Panc1 (cell line): ENCODE data around the gene ANKRD30A. TPM values are rescaled to one million over a fixed set of nuclear protein-coding genes. Genes with fewer than 3 reads are reported as not detected.

Experiments used
- ATAC-seq: fragments of 200-7000 bp; cut with Tn5 transposase; 2 replicates; pipeline ENCODE4 v1.9.1; 2020; ENCODE audit warnings: mild to moderate bottlenecking, moderate library complexity
- BruUV-seq: library from RNA; stranded (reverse); fragments of 400-500 nt; replicated peaks from 2 replicates; lab custom pipeline; 2021; lab: Mats Ljungman, UMichigan
- CTCF ChIA-PET: fragments of 300-600 bp; sonication (Branson Sonifier 250); formaldehyde crosslinking; loops from one replicate; lab custom pipeline; 2022; ENCODE audit warnings: antibody characterized with exemption; lab: Charles Lee
- POLR2A ChIA-PET: fragments of 300-600 bp; sonication (Branson Sonifier 250); formaldehyde crosslinking; loops from one replicate; lab custom pipeline; 2022; ENCODE audit warnings: antibody characterized with exemption; lab: Charles Lee
- DNase-seq: peaks from one replicate; pipeline ENCODE4 v3.0.0-alpha.2; 2010; ENCODE audit warnings: low read depth, low spot score
- H3K27ac ChIP-seq: 2 replicates; pipeline ENCODE4 v1.5.1; 2011; ENCODE audit warnings: mild to moderate bottlenecking, low read length, inconsistent platforms
- H3K27me3 ChIP-seq: fragments of 200-500 bp; sonication (Bioruptor generic); 2 replicates; pipeline ENCODE4 v1.6.0; 2014; ENCODE audit warnings: low read length, inconsistent platforms; ENCODE audit not compliant: control insufficient read depth, insufficient read depth
- H3K36me3 ChIP-seq: fragments of 200-500 bp; sonication (Bioruptor generic); 2 replicates; pipeline ENCODE4 v1.5.1; 2014; ENCODE audit warnings: inconsistent platforms, mild to moderate bottlenecking, low read length, moderate library complexity; ENCODE audit not compliant: control insufficient read depth, insufficient read depth
- H3K4me1 ChIP-seq: 2 replicates; pipeline ENCODE4 v1.5.1; 2011; ENCODE audit warnings: inconsistent platforms, mild to moderate bottlenecking, low read length, moderate library complexity; ENCODE audit not compliant: control insufficient read depth, insufficient read depth
- H3K4me3 ChIP-seq, 2 experiments: 2 replicates each; pipeline ENCODE4 v1.5.1; 2011 to 2012; ENCODE audit warnings: low read depth in 2 of 2, low read length in 2 of 2, mild to moderate bottlenecking in 2 of 2, inconsistent platforms in 1 of 2, moderate library complexity in 1 of 2
- H3K9me3 ChIP-seq: fragments of 200-500 bp; sonication (Bioruptor generic); 2 replicates; pipeline ENCODE4 v1.5.1; 2014; ENCODE audit warnings: low read depth, mild to moderate bottlenecking, inconsistent platforms, low read length, moderate library complexity; ENCODE audit not compliant: control insufficient read depth, insufficient read depth
- CTCF ChIP-seq: fragments of 450-650 bp; IDR thresholded peaks from 2 replicates; pipeline ENCODE4 v1.5.1; 2017; ENCODE audit warnings: mild to moderate bottlenecking
- POLR2AphosphoS5 ChIP-seq: IDR thresholded peaks from 2 replicates; pipeline ENCODE4 v1.6.1; 2012; ENCODE audit warnings: mild to moderate bottlenecking, low read depth, low read length, moderate library complexity
- REST ChIP-seq, 2 experiments: IDR thresholded peaks; 2 replicates each; pipeline ENCODE4 v1.6.1; 2011 to 2012; ENCODE audit warnings: low read depth in 2 of 2, control low read depth in 1 of 2, low read length in 1 of 2, mild to moderate bottlenecking in 1 of 2, moderate library complexity in 1 of 2; ENCODE audit not compliant: insufficient read depth in 1 of 2
- SIN3A ChIP-seq: IDR thresholded peaks from 2 replicates; pipeline ENCODE4 v1.6.1; 2012; ENCODE audit warnings: low read depth, mild to moderate bottlenecking, low read length, moderate library complexity, borderline replicate concordance; ENCODE audit not compliant: insufficient read depth
- TCF7L2 ChIP-seq: IDR thresholded peaks from 2 replicates; pipeline ENCODE4 v1.6.1; 2011; ENCODE audit warnings: mild to moderate bottlenecking, low read depth, low read length, inconsistent platforms
- in situ Hi-C: cut with HindIII; loops from 2 replicates; pipeline ENCODE4 v1.10.0; 2016; ENCODE audit warnings: low sequenced_read_pairs, low pct_unique_long_range_greater_than_20kb
- intact Hi-C: fragments of 100-400 bp; cut with micrococcal nuclease; formaldehyde crosslinking; loops from one replicate; pipeline ENCODE4 v1.10.0; 2022; ENCODE audit not compliant: unreplicated experiment
- total RNA-seq: library from RNA; stranded (reverse); gene quantifications from one replicate; pipeline ENCODE4 v1.2.1, GENCODE V29; 2021; ENCODE audit not compliant: unreplicated experiment

Gene ANKRD30A
- total RNA-seq, 1 experiment from 2014 or later: not detected

GRCh38 chr10:37401225-37401624 is 275.8 kb downstream of the ANKRD30A start:
- ChIA-PET CTCF (no interaction called here), POLR2A (no interaction called here)
- no peak for TF ChIP-seq CTCF
- no peak for TF ChIP-seq POLR2AphosphoS5
- no peak for TF ChIP-seq SIN3A
- TF ChIP-seq TCF7L2: no peak
- no peak for TF ChIP-seq REST (IDR thresholded peaks at IDR 0.05; ENCODE audit: insufficient read depth in 1 of 2, low read depth in 2 of 2, low read length in 1 of 2)
- intact Hi-C loops: no loop called here
- Histone ChIP-seq H3K27ac (no peak overlapping the region), H3K36me3 (no peaks in the 10 kb centered on the region), H3K9me3 (no peaks in the 10 kb centered on the region), H3K27me3 (no peaks in the 10 kb centered on the region), H3K4me3 (no peak overlapping the region), H3K4me1 (no peaks in the 10 kb centered on the region)
- BruUV-seq: no TSS peak
- in situ Hi-C loops: no loop called here
- DNase-seq (no peak), ATAC-seq (no peak)

- H3K27ac ChIP-seq: no peak overlapping the region
- in situ Hi-C loops: no loop called here
- ATAC-seq (no peak), DNase-seq (no peak)
- no peak overlapping the region for H3K4me3 ChIP-seq
- ChIA-PET CTCF (no interaction called here), POLR2A (no interaction called here)
- no peaks in the 10 kb centered on the region for H3K27me3 ChIP-seq
- no TSS peak for BruUV-seq
- H3K36me3 ChIP-seq: no peaks in the 10 kb centered on the region
- TF ChIP-seq SIN3A (no peak), TCF7L2 (no peak), CTCF (no peak)
- intact Hi-C loops: no loop called here
- no peaks in the 10 kb centered on the region for H3K4me1 ChIP-seq
- no peaks in the 10 kb centered on the region for H3K9me3 ChIP-seq
Measured at GRCh38 chr10:37403776-37404175, 278.4 kb downstream of the ANKRD30A start.
